GM18868 (cell line): ENCODE data around the gene CT45A1.
"Not testable (repeated sequence)": the region's sequence is repeated elsewhere in the genome, so short reads cannot be mapped to it uniquely, and the experiment has no call there.

Experiments used
- ATAC-seq: cut with Tn5 transposase; IDR thresholded peaks from one replicate; pipeline ENCODE4 v1.9.1; 2021; ENCODE audit warnings: mild to moderate bottlenecking, moderate library complexity; ENCODE audit not compliant: unreplicated experiment

CT45A1 gene

GRCh38 chrX:135713183-135713689 lies at the start of gene CT45A1:
Gene CT45A1 (plus strand): TSS chrX:135713639. CDS start chrX:135718941, 5,302 bp downstream.
- ATAC-seq: not testable (repeated sequence)

GRCh38 chrX:135672979-135673378 lies 40.5 kb upstream of the CT45A1 start:
- not testable (repeated sequence) for ATAC-seq

- ATAC-seq: peak; percentile 61
These were observed 25.3 kb upstream of the CT45A1 start for GRCh38 chrX:135688137-135688536.

GRCh38 chrX:135695471-135695870 lies 18.0 kb upstream of the CT45A1 start:
- no peak for ATAC-seq

- ATAC-seq: no peak
These were observed 15.8 kb upstream of the CT45A1 start for GRCh38 chrX:135697601-135698000.

- no peak for ATAC-seq
These were observed 14.5 kb upstream of the CT45A1 start for GRCh38 chrX:135698924-135699323.

GRCh38 chrX:135707880-135708279 lies 5.6 kb upstream of the CT45A1 start:
- ATAC-seq: peak; percentile 40

- ATAC-seq: no peak
These were observed 356 bp downstream of the CT45A1 start for GRCh38 chrX:135713795-135714194.

- ATAC-seq: not testable (repeated sequence)
These were observed 21.2 kb downstream of the CT45A1 start for GRCh38 chrX:135734666-135735065.

GRCh38 chrX:135737366-135738071 lies 24.1 kb downstream of the CT45A1 start:
- ATAC-seq: peak; percentile 55

- ATAC-seq: peak; percentile 83
These were observed 27.3 kb downstream of the CT45A1 start for GRCh38 chrX:135740681-135741149.

GRCh38 chrX:135741192-135741715 lies 27.8 kb downstream of the CT45A1 start:
- ATAC-seq: no peak

GRCh38 chrX:135744739-135745138 lies 31.3 kb downstream of the CT45A1 start:
- not testable (repeated sequence) for ATAC-seq

GRCh38 chrX:135768091-135768490 lies 54.7 kb downstream of the CT45A1 start, which contains the start of gene CT45A3:
Gene CT45A3 (minus strand): TSS chrX:135768191. CDS start chrX:135764444, 3,747 bp downstream.
- ATAC-seq: not testable (repeated sequence)
